BJ (cell line): ENCODE results near the gene RHBDD1. TPM values are rescaled to one million over a fixed set of nuclear protein-coding genes. Genes with fewer than 3 reads are reported as not detected.

Experiments
- CTCF ChIA-PET: fragments of 350-600 bp; formaldehyde crosslinking; extraction: SDS; loops from one replicate; lab custom pipeline; 2021; ENCODE audit warnings: antibody characterized with exemption, inconsistent platforms; lab: Yijun Ruan, JAX
- POLR2A ChIA-PET: fragments of 300-600 bp; sonication (Branson Sonifier 250); formaldehyde crosslinking; extraction: SDS; loops from one replicate; lab custom pipeline; 2021; ENCODE audit warnings: antibody characterized with exemption; lab: Charles Lee
- DNase-seq: peaks from one replicate; pipeline ENCODE4 v3.0.0-alpha.2; 2011; ENCODE audit warnings: low read depth
- H3K27me3 ChIP-seq: 2 replicates; pipeline ENCODE4 v1.6.0; 2011; ENCODE audit warnings: low read length; ENCODE audit not compliant: control insufficient read depth, insufficient read depth
- H3K36me3 ChIP-seq: 2 replicates; pipeline ENCODE4 v1.5.1; 2011; ENCODE audit warnings: low read length; ENCODE audit not compliant: control insufficient read depth, insufficient read depth
- H3K4me3 ChIP-seq: 2 replicates; pipeline ENCODE4 v1.5.1; 2011; ENCODE audit warnings: low read depth, mild to moderate bottlenecking, control low read depth, low read length
- polyA plus RNA-seq: library from polyadenylated mRNA; depleted of rRNA; stranded (reverse); fragments of >200 nt; gene quantifications from 2 replicates; pipeline ENCODE4 v1.2.3, GENCODE V29; 2011
- TF ChIP-seq, protein P1 (sequence below): IDR thresholded peaks from 2 replicates; pipeline ENCODE4 v1.5.1; 2011; ENCODE audit warnings: low read depth, mild to moderate bottlenecking, control low read depth, inconsistent platforms, low read length, moderate library complexity; ENCODE audit not compliant: insufficient read depth

The RHBDD1 gene
- polyA plus RNA-seq, 1 experiment, result 29.2 TPM

DNA sequence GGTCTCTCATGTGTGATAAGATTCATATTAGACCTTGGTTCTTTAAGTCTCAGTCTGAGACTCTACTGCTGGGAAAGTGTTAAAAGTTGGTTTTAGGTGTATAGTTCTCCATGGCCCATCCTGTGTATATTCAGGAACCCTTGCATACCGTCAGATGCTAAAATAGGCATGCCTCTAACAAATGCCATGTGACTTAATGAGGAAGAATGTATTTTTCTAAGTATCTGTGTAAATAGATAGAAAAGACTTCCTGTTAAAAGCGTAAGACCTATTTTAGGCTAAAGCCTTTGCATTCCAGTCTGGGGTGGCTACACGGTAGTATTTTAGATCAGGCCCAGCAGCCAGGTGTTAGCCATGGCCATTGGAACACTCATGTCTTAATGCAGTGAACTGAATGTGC is 73.3 kb downstream of the RHBDD1 start:
- H3K36me3 ChIP-seq, result no peaks in the 10 kb centered on the region
- DNase-seq, result no peak
- no peaks in the 10 kb centered on the region; the same call in 1 of the 2 replicates for H3K27me3 ChIP-seq
- ChIA-PET CTCF (interaction anchor here (1.3 kb wide), 1 partner anchor 75 kb away, joined by 4 read pairs; no protein-coding TSS in a partner anchor), POLR2A (no interaction called here)
- H3K4me3 ChIP-seq, result no peak overlapping the region
- TF ChIP-seq, protein P1, sequence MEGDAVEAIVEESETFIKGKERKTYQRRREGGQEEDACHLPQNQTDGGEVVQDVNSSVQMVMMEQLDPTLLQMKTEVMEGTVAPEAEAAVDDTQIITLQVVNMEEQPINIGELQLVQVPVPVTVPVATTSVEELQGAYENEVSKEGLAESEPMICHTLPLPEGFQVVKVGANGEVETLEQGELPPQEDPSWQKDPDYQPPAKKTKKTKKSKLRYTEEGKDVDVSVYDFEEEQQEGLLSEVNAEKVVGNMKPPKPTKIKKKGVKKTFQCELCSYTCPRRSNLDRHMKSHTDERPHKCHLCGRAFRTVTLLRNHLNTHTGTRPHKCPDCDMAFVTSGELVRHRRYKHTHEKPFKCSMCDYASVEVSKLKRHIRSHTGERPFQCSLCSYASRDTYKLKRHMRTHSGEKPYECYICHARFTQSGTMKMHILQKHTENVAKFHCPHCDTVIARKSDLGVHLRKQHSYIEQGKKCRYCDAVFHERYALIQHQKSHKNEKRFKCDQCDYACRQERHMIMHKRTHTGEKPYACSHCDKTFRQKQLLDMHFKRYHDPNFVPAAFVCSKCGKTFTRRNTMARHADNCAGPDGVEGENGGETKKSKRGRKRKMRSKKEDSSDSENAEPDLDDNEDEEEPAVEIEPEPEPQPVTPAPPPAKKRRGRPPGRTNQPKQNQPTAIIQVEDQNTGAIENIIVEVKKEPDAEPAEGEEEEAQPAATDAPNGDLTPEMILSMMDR, result no peak

DNA sequence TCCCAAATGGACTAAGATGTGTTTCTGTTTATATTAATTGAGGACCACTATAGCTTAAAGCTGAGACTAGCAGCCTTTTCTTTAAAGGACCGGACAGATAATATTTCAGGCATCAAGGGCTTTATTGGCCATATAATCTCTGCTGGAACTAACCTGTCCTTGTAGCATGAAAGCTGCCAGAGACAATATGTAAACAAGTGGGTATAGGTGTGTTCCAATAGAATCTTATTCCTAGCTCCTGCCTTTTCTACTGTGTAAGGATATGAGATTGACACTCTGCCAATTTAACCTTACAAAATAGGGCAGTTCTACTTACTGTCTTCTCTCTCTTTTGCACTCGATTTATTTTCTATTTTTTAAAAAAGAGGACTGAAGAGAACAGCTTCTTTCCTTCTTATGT is 74.0 kb downstream of the RHBDD1 start:
- no peak overlapping the region for H3K4me3 ChIP-seq
- TF ChIP-seq, protein P1, result no peak
- H3K36me3 ChIP-seq, result no peaks in the 10 kb centered on the region
- POLR2A ChIA-PET, result no interaction called here
- no peaks in the 10 kb centered on the region for H3K27me3 ChIP-seq
- CTCF ChIA-PET, result interaction anchor here (0.6 to 1.3 kb wide), 2 partner anchors 15 to 74 kb away, joined by 3 to 4 read pairs; no protein-coding TSS in a partner anchor
- DNase-seq, result no peak

DNA sequence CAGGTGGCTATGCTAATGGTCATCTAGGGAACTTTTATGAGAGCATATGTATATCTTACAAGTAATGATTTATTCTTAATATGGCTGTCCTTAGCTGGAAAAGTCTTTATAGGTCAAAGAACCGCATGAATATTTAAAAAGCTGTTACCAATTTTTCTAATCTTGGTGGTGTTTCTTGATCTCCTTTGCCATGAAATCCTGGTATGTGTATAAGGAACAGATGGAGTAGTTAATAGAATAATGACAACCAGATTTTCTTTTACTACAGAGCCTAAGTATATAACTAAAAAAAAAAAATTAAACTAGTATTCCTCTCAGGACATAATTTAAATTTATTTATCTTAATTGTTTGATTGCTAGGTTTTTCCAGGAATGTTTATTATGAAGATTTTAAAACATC is 74.5 kb downstream of the RHBDD1 start:
- TF ChIP-seq, protein P1, result no peak
- Histone ChIP-seq H3K4me3 (no peak overlapping the region), H3K27me3 (no peaks in the 10 kb centered on the region), H3K36me3 (no peaks in the 10 kb centered on the region)
- POLR2A ChIA-PET, result no interaction called here
- DNase-seq, result no peak
- CTCF ChIA-PET, result interaction anchor here (0.6 to 1.3 kb wide), 2 partner anchors 15 to 74 kb away, joined by 3 to 4 read pairs; no protein-coding TSS in a partner anchor

DNA sequence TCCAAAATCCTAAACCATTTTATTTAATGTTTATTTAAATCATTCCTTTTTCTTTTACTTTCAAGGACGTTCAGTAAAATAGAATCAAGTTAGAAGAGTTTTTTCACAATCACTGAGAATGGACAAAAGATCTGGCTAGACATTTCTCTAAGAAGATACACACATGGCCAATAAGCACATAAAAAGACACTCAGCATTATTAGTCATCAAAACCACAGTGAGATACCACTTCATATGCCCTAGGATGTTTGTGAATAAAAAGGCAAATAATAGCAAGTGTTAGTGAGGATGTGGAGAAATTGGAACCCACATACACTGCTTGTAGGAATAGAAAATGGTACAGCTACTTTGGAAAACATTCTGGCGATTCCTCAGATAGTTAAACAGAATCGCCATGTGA is 76.1 kb downstream of the RHBDD1 start:
- Histone ChIP-seq H3K27me3 (no peaks in the 10 kb centered on the region), H3K4me3 (no peak overlapping the region), H3K36me3 (no peaks in the 10 kb centered on the region)
- DNase-seq, result no peak
- ChIA-PET POLR2A (no interaction called here), CTCF (interaction anchor here (0.7 kb wide), 1 partner anchor 1054 kb away, joined by 3 read pairs; no protein-coding TSS in a partner anchor)
- TF ChIP-seq, protein P1, result no peak

DNA sequence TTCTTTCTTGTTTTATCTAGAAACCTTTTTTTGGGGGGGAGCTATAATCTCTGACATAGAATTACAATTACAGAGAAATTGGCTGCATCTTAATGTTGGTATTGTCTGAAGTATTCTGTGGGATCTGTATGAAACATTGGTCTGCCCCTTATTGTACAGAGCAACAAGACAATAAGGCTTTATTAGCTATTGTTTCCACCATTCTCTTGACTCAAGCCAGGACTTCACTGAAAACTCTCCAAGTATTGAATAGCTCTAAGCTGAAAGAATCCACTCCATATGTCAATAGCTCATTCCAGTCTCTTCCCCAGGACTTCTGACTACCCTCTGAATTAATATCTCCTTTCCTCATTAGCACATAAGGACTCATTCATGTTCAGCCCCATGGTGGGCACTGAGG is 77.8 kb downstream of the RHBDD1 start:
- CTCF ChIA-PET, result interaction anchor here (1.3 kb wide), 1 partner anchor 50 kb away, joined by 4 read pairs; no protein-coding TSS in a partner anchor
- Histone ChIP-seq H3K4me3 (no peak overlapping the region), H3K27me3 (no peaks in the 10 kb centered on the region), H3K36me3 (no peaks in the 10 kb centered on the region)
- no peak for DNase-seq
- TF ChIP-seq, protein P1, result no peak
- POLR2A ChIA-PET, result no interaction called here
